ENCODE data around the gene CES4A. TPM values are rescaled to one million over a fixed set of nuclear protein-coding genes. Genes with fewer than 3 reads are reported as not detected.
A peak's percentile ranks its signal among the peaks of the same experiment; 100 is the strongest.

CES4A gene
- total and polyA plus RNA-seq, 2 of the 13 experiments (the other 11 are each of a cell fraction or from before 2014, with no cell fraction given), result 0.09 to 0.17 TPM

- TF ChIP-seq ZBTB40 (IDR thresholded peaks at IDR 0.05), result no peak
- TF ChIP-seq ZBTB40 (CRISPR knock-in tag; IDR thresholded peaks at IDR 0.05), result peak; percentile 80; the same call in 1 of the 2 replicates
- TF ChIP-seq CENPX (CRISPR knock-in tag; IDR thresholded peaks at IDR 0.05), result no peak
- peak; percentile 89; the same call in 1 of the 2 replicates for TF ChIP-seq ZNF276 (CRISPR knock-in tag; IDR thresholded peaks at IDR 0.05; ENCODE audit: low read depth)
- TF ChIP-seq TFAP4 (IDR thresholded peaks at IDR 0.05; ENCODE audit: borderline replicate concordance, low read depth), result peak; percentile 5; the same call in 1 of the 2 replicates
- peak; percentile 72; the same call in 1 of the 2 replicates for TF ChIP-seq RXRB (CRISPR knock-in tag; IDR thresholded peaks at IDR 0.05; ENCODE audit: borderline replicate concordance)
- peak; percentile 82; the same call in 1 of the 2 replicates for TF ChIP-seq ZFP90 (CRISPR knock-in tag; IDR thresholded peaks at IDR 0.05; ENCODE audit: borderline replicate concordance)
- TF ChIP-seq MXD1 (CRISPR knock-in tag; IDR thresholded peaks at IDR 0.05), result peak; percentile 35; the same call in 1 of the 2 replicates
- peak; percentile 45; the same call in 1 of the 2 replicates for TF ChIP-seq HOXD1 (CRISPR knock-in tag; IDR thresholded peaks at IDR 0.05)
- peak; percentile 58; the same call in 1 of the 2 replicates for TF ChIP-seq PBX3 (CRISPR knock-in tag; IDR thresholded peaks at IDR 0.05; ENCODE audit: borderline replicate concordance)
- no peak for TF ChIP-seq FOXA1 (IDR thresholded peaks at IDR 0.05)
- peak; percentile 49; the same call in 1 of the 2 replicates for TF ChIP-seq FOXA1 (CRISPR knock-in tag; IDR thresholded peaks at IDR 0.05)
- peak; percentile 83; the same call in 1 of the 2 replicates for TF ChIP-seq NR3C1 (CRISPR knock-in tag; IDR thresholded peaks at IDR 0.05)
- TF ChIP-seq ZFX (CRISPR knock-in tag; IDR thresholded peaks at IDR 0.05; ENCODE audit: low read depth), result peak; percentile 98
- peak; percentile 69; the same call in 1 of the 2 replicates for TF ChIP-seq ZNF737 (CRISPR knock-in tag; IDR thresholded peaks at IDR 0.05; ENCODE audit: borderline replicate concordance)
- TF ChIP-seq RARA (CRISPR knock-in tag; IDR thresholded peaks at IDR 0.05), result peak; percentile 35; the same call in 1 of the 2 replicates
These were observed 40.4 kb downstream of the CES4A start, which contains the start of gene CBFB (continued) for GRCh38 chr16:67028696-67029253.
